ENCODE measurements around the gene GBX1.

The GBX1 gene

GRCh38 chr7:151148319-151149259 is 18.9 kb downstream of the GBX1 start:
- H3K27me3 Mint-ChIP-seq: peaks cover 0 to 5% of the 10 kb centered on the region in 2 donors
- H3K9me3 Mint-ChIP-seq: no peaks in the 10 kb centered on the region
- ATAC-seq (replicated peaks) (no peak), DNase-seq (no peak)
- no peak overlapping the region for H3K27ac Mint-ChIP-seq
- no peaks in the 10 kb centered on the region for H3K4me1 Mint-ChIP-seq (ENCODE audit: low read depth in 2 of 2)
- peaks cover 3% of the 10 kb centered on the region for H3K36me3 Mint-ChIP-seq (ENCODE audit: insufficient read depth)
- no peak overlapping the region for H3K4me3 Mint-ChIP-seq

GRCh38 chr7:151146761-151147160 is 20.7 kb downstream of the GBX1 start:
- Mint-ChIP-seq H3K27me3 (peaks cover 0 to 5% of the 10 kb centered on the region in 2 donors), H3K9me3 (no peaks in the 10 kb centered on the region), H3K27ac (no peak overlapping the region), H3K4me3 (no peak overlapping the region), H3K4me1 (ENCODE audit: low read depth in 2 of 2) (no peaks in the 10 kb centered on the region), H3K36me3 (ENCODE audit: insufficient read depth) (peaks cover 3% of the 10 kb centered on the region)
- ATAC-seq (replicated peaks) (no peak), DNase-seq (no peak)

- no peak for DNase-seq
- Mint-ChIP-seq H3K4me1 (ENCODE audit: low read depth in 2 of 2) (no peaks in the 10 kb centered on the region), H3K4me3 (no peak overlapping the region), H3K36me3 (ENCODE audit: insufficient read depth) (peaks cover 3% of the 10 kb centered on the region), H3K9me3 (no peaks in the 10 kb centered on the region), H3K27ac (no peak overlapping the region), H3K27me3 (peaks cover 0 to 5% of the 10 kb centered on the region in 2 donors)
- no peak for ATAC-seq (replicated peaks)
Observed at GRCh38 chr7:151144387-151144786, 23.1 kb downstream of the GBX1 start.

- H3K27me3 Mint-ChIP-seq: no peaks in the 10 kb centered on the region
- ATAC-seq (replicated peaks): no peak
- no peaks in the 10 kb centered on the region for H3K9me3 Mint-ChIP-seq
- H3K27ac Mint-ChIP-seq: no peak overlapping the region
- DNase-seq: no peak
- no peaks in the 10 kb centered on the region for H3K4me1 Mint-ChIP-seq (ENCODE audit: low read depth in 2 of 2)
- H3K4me3 Mint-ChIP-seq: no peak overlapping the region
- peaks cover 3% of the 10 kb centered on the region for H3K36me3 Mint-ChIP-seq (ENCODE audit: insufficient read depth)
Observed at GRCh38 chr7:151143261-151144015, 24.1 kb downstream of the GBX1 start.

- ATAC-seq (replicated peaks): no peak
- H3K27me3 Mint-ChIP-seq: no peaks in the 10 kb centered on the region
- H3K9me3 Mint-ChIP-seq: no peaks in the 10 kb centered on the region
- H3K27ac Mint-ChIP-seq: no peak overlapping the region
- DNase-seq: no peak
- H3K4me3 Mint-ChIP-seq: no peak overlapping the region
- H3K36me3 Mint-ChIP-seq (ENCODE audit: insufficient read depth): peaks cover 3% of the 10 kb centered on the region
- H3K4me1 Mint-ChIP-seq (ENCODE audit: low read depth in 2 of 2): no peaks in the 10 kb centered on the region
Observed at GRCh38 chr7:151142686-151143040, 24.8 kb downstream of the GBX1 start.

- Mint-ChIP-seq H3K27ac (no peak overlapping the region), H3K4me1 (ENCODE audit: low read depth in 2 of 2) (no peaks in the 10 kb centered on the region), H3K9me3 (no peaks in the 10 kb centered on the region), H3K27me3 (no peaks in the 10 kb centered on the region), H3K4me3 (no peak overlapping the region), H3K36me3 (ENCODE audit: insufficient read depth) (peaks cover 3% of the 10 kb centered on the region)
- no peak for ATAC-seq (replicated peaks)
- DNase-seq: no peak
Observed at GRCh38 chr7:151141855-151142685, 25.4 kb downstream of the GBX1 start.

- no peak for ATAC-seq (replicated peaks)
- no peaks in the 10 kb centered on the region for H3K9me3 Mint-ChIP-seq
- H3K27ac Mint-ChIP-seq: no peak overlapping the region
- DNase-seq: no peak
- H3K4me3 Mint-ChIP-seq: no peak overlapping the region
- peaks cover 3% of the 10 kb centered on the region for H3K36me3 Mint-ChIP-seq (ENCODE audit: insufficient read depth)
- no peaks in the 10 kb centered on the region for H3K27me3 Mint-ChIP-seq
- H3K4me1 Mint-ChIP-seq (ENCODE audit: low read depth in 2 of 2): no peaks in the 10 kb centered on the region
Observed at GRCh38 chr7:151141311-151141854, 26.1 kb downstream of the GBX1 start.

GRCh38 chr7:151140826-151141225 is 26.7 kb downstream of the GBX1 start:
- DNase-seq (no peak), ATAC-seq (replicated peaks) (no peak)
- Mint-ChIP-seq H3K36me3 (ENCODE audit: insufficient read depth) (peaks cover 3% of the 10 kb centered on the region), H3K4me3 (no peak overlapping the region), H3K9me3 (no peaks in the 10 kb centered on the region), H3K27me3 (no peaks in the 10 kb centered on the region), H3K4me1 (ENCODE audit: low read depth in 2 of 2) (no peaks in the 10 kb centered on the region), H3K27ac (no peak overlapping the region)

GRCh38 chr7:151139791-151140190 is 27.7 kb downstream of the GBX1 start:
- Mint-ChIP-seq H3K27me3 (no peaks in the 10 kb centered on the region), H3K4me3 (no peak overlapping the region), H3K36me3 (ENCODE audit: insufficient read depth) (peaks cover 3% of the 10 kb centered on the region), H3K4me1 (ENCODE audit: low read depth in 2 of 2) (no peaks in the 10 kb centered on the region), H3K9me3 (no peaks in the 10 kb centered on the region), H3K27ac (no peak overlapping the region)
- no peak for DNase-seq
- no peak for ATAC-seq (replicated peaks)

GRCh38 chr7:151139071-151139790 is 28.3 kb downstream of the GBX1 start:
- ATAC-seq (replicated peaks) (no peak), DNase-seq (no peak)
- Mint-ChIP-seq H3K27me3 (no peaks in the 10 kb centered on the region), H3K4me3 (no peak overlapping the region), H3K27ac (no peak overlapping the region), H3K36me3 (ENCODE audit: insufficient read depth) (no peaks in the 10 kb centered on the region), H3K9me3 (no peaks in the 10 kb centered on the region), H3K4me1 (ENCODE audit: low read depth in 2 of 2) (no peaks in the 10 kb centered on the region)

GRCh38 chr7:151138153-151138851 is 29.2 kb downstream of the GBX1 start:
- H3K27me3 Mint-ChIP-seq: no peaks in the 10 kb centered on the region
- no peaks in the 10 kb centered on the region for H3K36me3 Mint-ChIP-seq (ENCODE audit: insufficient read depth)
- H3K4me1 Mint-ChIP-seq (ENCODE audit: low read depth in 2 of 2): no peaks in the 10 kb centered on the region
- H3K4me3 Mint-ChIP-seq: no peak overlapping the region
- no peaks in the 10 kb centered on the region for H3K9me3 Mint-ChIP-seq
- no peak for ATAC-seq (replicated peaks)
- no peak overlapping the region for H3K27ac Mint-ChIP-seq
- DNase-seq: no peak

GRCh38 chr7:151137791-151138152 is 29.7 kb downstream of the GBX1 start:
- no peaks in the 10 kb centered on the region for H3K4me1 Mint-ChIP-seq (ENCODE audit: low read depth in 2 of 2)
- no peak overlapping the region for H3K4me3 Mint-ChIP-seq
- no peaks in the 10 kb centered on the region for H3K27me3 Mint-ChIP-seq
- H3K9me3 Mint-ChIP-seq: no peaks in the 10 kb centered on the region
- ATAC-seq (replicated peaks): no peak
- no peak overlapping the region for H3K27ac Mint-ChIP-seq
- H3K36me3 Mint-ChIP-seq (ENCODE audit: insufficient read depth): peaks cover under 1% of the 10 kb centered on the region
- DNase-seq: no peak
